ENCODE data around the gene MSX2.
A peak's percentile ranks its signal among the peaks of the same experiment; 100 is the strongest.

GRCh38 chr5:174720612-174721529 is 3.5 kb upstream of the MSX2 start:
- TF ChIP-seq SUZ12 (IDR thresholded peaks at IDR 0.05; ENCODE audit: extremely low read depth, insufficient read depth, insufficient read length) (peak; percentile 20), ZNF274 (IDR thresholded peaks at IDR 0.05; ENCODE audit: low read depth, low read length) (no peak)
